GM18870 (cell line): ENCODE measurements around the gene SFTPB.
"Not testable (repeated sequence)": the region's sequence is repeated elsewhere in the genome, so short reads cannot be mapped to it uniquely, and the experiment has no call there.

Experiments used
- ATAC-seq: cut with Tn5 transposase; IDR thresholded peaks from one replicate; pipeline ENCODE4 v1.9.1; 2021; ENCODE audit warnings: moderate library complexity; ENCODE audit not compliant: unreplicated experiment

SFTPB gene

DNA sequence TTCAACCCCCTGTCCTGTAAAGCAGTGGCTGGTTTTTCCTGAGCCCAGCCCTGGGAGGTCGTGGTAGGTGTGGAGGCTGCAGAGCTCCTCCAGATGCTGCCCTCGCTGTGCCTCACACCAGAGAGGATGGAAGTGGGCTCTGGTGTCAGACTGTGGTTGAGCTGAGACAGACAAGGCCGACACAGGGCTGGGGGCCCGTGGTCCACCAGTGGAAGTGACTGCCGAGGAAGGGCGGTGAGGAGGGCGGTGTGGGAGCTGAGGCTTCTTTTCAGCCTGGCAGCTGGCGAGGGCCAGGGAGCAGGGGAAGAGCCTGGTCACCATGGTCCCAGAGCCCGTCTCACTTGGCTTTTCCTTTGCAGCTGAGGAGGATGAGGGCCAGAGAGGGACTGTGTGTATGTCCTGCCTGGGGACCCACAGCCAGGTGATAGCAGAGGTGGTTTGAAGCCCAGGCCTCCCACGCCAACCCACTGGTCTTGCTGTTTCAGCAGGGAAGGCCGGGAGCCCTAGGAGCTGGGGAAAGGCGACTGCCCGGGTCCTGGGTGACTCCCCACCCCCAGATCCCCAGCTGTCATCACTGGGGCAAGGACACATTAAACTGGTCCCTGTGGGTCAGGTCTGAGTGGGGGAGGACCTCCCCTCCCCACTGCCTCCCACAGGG, 8.5 kb downstream of the SFTPB start:
- no peak for ATAC-seq

DNA sequence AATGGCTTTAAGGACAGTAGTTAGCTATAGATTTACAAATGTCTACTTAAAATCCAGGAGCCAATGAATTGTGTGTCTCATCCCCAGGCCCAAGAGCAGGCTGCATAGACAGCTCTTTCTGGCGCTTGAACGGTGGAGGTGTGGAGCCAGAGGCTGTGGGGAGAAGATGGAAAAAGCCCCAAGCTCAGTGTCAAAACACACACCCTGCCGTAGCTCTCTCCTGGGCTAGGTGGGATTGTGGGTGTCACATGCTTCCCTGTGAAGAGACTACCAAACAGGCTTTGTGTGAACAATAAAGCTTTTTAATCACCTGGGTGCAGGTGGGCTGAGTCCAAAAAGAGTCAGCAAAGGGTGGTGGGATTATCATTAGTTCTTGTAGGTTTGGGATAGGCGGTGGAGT, 10.6 kb downstream of the SFTPB start:
- ATAC-seq: not testable (repeated sequence)

DNA sequence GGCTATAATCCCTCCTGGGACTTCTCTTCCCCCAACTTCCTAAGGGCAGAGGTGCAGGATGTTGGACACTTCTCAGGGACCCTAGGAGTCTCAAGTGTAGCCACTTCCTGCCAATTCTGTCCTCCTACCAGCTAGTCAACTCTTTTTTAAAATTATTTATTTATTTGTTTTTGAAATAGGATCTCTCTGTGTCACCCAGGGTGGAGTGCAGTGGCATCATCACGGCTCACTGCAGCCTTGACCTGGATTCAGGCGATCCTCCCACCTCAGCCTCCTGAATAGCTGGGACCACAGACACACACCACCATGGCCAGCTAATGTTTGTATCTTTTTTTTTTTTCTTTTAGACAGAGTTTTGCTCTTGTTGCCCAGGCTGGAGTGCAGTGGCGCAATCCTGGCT, 11.5 kb downstream of the SFTPB start:
- ATAC-seq: no peak

DNA sequence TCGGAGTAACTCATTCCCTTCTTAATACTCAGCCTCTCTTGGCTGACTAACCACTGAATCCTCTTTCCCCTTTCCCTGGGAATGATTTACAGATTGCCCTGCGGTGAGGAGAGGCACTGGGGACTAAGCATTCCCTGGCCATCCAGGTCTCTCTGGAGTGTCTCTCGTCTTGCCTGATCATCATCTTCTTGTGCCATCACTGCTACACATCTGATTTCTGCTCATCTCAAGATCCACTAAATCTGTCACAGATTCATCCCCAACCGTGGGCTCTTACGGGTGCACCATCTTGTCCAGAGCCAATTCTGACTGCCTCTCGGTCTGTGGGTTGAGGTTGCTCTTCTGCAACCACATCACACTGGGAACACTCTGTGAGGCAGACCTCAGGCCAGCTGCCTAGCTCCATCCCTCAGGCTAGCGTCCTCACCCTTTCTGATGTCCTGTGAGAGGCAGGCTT, 12.0 kb downstream of the SFTPB start:
- no peak for ATAC-seq

DNA sequence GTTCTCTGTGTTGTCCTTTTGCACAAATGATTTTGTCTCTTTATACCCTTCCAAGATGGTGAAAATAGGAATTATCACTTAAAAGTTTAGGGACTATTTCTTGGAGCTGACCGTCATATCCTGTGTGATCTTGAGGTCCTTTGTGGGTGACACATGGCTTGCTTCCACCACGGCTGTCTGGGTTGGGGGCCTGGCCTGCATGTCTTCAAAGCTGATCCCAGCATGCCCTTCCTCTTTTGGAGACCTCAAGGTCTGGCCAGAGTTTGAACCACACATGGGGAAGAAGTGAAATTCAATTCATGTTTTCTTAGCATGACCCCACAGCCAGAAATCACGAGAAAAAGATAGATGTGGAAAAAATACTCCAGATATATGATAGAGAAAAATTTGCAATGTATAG, 14.0 kb downstream of the SFTPB start:
- no peak for ATAC-seq

DNA sequence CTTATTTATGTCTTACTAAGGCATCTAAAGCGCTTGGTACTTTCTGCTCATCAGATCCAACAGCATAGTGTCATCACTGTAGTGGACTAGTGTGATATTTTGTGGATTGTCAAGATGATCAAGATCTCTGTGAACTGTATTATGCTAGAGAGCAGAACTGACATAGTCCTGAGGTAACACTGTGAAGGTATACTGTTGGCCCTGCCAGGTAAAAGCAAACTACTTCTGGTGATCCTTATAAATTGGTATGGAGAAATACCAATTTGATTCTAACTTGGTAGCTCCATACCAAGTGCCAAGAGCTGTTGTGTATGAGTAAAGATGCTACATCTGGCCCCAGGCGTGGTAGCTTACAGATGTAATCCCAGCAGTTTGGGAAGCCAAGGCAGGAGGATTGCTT, 15.9 kb downstream of the SFTPB start:
- ATAC-seq: no peak

DNA sequence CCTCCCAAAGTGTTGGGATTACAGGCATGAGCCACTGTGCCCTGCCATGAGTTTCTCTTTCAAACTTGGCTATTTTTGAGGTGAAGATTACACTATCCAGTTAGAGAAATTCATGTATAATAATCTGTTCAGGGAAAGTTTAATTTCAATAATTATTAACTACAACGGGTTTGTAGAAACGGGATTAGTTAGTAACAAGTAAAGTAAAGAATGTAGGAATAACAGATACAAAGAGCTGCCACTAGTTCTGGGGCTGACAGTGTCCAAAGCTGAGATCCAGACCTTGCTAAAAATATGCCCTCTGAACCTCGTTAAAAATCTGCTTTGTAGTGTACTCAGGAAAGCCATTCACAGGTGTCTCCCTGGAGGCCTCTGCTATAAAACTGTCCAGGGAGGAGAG, 16.9 kb downstream of the SFTPB start:
- no peak for ATAC-seq

DNA sequence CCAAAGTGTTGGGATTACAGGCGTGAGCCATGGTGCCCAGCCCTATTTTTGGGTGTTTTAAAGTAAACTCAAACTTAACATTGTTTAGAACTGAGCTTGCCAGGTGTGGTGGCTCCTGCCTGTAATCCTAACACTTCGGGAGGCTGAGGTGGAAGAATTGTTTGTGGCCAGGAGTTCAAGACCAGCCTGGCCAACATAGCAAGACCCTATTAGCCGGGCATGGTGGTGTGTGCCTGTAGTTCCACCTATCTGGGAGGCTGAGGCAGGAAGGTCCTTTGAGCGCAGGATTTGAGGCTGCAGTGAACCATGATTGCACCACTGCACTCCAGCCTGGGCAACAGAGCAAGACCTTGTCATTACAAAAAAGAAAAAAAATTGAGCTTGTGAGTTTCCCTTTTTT, 17.5 kb downstream of the SFTPB start:
- ATAC-seq: no peak

DNA sequence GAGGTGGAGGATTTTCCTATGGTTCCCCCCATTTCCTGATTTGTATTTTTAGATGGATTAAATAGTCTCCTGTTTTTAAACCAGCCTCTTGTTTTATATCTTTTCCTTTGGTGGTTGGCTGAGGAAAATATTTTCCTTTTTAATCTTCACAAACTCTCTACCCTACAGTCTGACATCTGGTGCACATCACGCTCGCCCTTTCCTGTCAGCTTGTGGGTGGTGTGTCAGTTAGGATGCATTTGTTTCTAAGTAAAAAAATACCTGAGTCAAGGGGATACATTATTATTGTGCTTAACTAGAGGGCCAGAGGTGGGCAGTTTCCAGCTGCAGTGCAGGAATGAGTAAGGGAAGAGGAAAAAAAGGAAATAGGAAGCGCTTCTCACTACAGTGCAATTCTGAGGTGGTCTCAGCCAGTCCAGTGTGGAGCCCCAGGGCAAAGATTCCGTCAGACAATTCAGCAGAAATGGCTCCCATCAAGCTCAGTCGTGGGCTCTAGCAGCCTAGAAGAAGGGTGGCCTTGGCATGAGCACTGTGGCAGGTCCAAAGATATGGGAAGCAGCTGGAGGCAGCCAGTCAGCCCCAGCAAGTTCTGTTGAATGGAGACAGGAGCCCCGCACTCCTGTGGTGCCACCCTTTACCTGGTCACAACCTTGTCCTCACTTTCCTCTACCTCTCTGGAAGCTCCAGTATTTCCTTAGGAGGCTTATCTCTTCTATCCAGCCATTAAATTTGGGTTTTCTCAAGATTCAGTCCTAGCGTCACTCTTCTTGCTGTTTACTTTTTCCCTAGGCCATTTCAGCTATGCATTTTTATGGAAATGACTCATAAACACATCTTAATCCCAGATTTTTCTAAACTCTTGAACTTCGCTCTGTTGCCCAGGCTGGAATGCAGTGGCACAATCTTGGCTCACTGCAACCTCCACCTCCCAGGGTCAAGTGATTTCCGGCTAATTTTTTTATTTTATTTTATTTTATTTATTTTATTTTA, 18.5 kb downstream of the SFTPB start:
- ATAC-seq: no peak

DNA sequence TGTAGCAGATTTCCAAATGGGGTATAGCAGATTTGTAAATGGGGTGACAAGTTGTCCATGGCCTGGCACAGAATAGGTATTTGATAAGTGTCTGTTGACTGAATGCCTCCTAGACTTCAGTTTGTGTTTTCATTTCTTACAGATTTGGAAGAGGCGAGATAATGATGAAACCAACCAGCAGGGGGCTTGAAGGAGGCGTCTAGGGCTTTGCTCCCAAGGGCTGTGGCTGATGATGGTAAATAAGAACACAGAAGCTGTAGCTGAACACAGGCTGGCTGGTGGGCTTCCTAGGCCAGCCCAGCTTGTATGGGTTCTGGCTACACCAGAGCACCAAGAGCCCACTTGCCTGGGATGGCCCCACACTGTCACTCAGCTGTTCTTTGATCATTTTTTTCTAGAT, 19.4 kb downstream of the SFTPB start:
- ATAC-seq: no peak

DNA sequence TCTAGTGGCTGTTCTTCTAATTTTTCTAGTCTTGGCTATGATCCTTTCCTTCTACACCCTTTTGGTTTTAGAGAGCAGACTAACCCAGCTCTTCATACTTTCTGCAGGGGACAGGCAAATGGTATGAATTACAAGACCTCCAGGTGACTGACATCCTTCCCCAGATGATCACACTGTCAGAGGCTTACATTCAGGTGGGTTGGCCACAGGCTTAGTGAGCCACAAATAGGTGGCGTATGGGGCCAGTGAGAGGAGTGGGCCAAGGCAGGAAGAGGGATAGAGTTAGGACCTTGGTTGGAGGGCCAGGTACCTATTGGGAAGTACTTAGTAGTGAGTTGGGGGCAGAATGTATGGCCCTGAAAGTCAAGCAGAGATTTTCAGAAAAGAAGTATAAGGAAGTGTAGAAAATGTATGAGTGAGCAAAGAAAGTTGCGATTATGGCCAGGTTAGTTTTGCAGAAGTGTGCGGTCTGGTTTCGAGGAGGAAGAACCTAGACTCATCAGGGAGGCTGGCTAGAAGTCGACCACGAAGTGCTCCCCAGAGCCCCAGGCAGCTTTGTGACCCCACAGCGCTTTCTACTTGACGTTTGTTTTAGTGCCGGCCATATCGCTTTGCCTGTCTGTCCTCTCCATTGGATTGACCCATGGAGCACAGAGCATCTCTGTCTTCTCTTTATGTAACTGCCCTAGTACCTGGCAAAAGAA, 20.0 kb downstream of the SFTPB start:
- ATAC-seq: no peak

DNA sequence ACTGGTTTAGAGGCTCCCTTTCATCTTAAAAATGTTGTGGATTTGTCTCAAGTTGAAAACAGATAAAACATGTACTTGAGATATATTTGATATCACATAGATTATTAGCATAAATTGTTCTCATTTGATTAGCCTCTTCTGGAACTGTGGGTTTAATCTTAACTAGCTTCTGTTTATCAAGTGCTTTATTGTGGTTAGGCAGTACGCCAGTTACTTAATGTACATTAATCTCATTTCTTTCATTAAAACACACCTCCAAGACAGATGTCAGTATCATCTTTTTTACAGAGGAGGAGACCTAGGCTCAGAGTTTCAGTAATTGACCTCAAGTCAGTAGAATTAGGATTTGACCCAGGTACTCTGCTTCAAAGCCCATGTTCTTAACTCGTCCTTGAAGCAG, 21.8 kb downstream of the SFTPB start:
- no peak for ATAC-seq

DNA sequence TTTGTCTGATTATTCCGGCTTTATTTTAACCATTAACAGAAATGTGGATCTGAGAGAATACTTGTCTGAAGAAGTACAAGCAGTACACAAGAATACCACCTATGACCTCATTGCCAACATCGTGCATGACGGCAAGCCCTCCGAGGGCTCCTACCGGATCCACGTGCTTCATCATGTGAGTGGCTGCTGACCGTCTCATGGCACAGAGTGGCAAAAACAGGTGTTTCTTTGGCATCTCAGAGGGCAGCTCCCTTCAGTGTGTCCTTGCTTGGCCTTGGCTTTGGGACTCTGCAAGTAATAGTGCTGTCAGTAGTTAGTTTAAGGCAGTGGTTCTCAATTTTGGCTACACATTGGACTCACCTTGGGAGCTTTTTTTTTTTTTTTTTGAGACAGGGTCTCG, 23.1 kb downstream of the SFTPB start:
- no peak for ATAC-seq

DNA sequence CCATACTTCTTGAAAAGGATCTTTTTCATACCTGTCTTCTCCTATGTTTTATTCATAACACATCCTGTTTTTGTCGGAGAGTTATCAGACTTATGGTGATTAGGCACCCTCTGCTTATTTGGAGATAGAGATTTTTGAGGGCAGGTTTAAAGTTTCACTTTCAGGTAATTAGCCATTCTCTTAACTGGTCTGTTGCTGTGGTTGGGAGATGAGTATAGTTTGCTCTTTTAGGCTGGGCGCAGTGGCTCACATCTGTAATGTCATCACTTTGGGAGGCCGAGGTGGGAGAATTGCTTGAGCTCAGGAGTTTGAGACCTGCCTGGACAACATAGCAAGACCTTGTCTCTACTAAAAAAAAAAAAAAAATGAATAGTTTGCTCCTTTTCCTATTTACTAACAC, 25.3 kb downstream of the SFTPB start:
- ATAC-seq: no peak

DNA sequence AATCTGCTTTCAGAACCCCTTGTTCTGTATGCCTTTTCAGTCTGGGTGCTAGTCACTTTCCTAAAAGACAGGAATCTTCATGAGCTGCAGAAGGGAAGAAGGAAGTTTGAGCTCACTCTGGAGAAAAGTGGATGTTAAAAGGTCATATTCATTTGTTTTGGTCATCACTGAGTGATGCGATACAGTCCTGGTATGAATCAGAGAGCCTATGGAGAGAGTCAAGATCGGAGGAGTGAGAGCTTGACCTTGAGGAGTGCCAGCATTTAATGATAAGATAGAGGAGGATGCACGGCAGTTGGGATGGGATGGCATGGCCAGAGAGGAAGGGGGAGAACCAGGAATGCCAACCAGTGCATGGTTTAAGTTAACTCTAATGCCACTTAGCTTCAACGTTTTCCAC, 32.4 kb downstream of the SFTPB start:
- ATAC-seq: no peak

DNA sequence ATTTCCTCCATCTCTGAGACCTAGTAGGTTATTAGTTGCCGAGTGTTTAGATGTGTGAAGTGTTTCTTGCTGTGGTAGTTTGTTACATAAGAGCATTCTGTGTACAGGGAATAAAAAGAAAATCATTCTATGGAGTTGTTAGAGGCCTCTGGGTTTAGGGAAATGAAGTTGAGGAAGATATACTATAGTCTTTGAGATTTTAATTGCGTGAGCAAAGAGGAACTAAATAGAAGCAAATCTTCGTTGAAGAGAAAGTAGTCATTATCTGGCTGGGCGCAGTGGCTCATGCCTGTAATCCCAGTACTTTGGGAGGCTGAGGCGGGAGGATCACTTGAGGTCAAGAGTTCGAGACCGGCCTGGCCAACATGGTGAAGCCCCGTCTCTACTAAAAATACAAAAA, 33.0 kb downstream of the SFTPB start:
- no peak for ATAC-seq

DNA sequence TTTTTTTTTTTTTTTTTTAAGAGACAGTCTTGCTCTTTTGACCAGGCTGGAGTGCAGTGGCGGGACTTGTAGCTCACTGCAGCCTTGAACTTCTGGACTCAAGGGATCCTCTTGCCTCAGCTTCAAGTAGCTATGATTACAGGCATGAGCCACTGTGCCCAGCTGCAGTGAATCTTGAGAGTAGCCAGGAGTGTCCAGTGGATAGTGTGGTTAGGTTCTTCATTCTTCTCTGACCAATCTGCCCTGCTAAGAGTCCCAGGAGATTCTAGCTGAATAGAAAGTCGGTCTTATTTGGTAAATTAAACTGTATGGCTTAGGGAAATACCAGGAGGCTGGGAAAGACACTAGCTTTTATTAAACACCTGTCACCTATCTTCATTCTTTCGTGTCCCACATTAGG, 36.7 kb downstream of the SFTPB start:
- ATAC-seq: no peak

DNA sequence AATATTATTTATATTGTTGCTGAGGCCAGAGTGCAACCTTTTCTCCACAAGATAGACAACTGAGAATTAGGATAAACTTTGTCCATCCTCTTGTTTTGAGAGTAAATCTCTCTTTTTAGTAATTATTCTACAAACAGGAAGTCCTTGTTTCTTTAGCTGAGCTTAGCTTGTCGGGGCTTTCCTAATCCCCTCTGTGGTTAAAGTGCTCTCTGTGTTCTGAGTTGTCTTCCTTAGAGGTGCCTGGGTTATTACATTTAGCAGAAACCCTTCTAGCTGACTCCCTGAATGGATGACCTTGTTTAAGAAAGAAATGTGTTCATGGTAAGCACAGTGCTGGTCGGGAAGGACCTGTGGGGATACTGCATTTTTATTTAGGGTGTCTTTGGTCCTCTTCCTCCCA, 39.3 kb downstream of the SFTPB start:
- ATAC-seq: no peak

DNA sequence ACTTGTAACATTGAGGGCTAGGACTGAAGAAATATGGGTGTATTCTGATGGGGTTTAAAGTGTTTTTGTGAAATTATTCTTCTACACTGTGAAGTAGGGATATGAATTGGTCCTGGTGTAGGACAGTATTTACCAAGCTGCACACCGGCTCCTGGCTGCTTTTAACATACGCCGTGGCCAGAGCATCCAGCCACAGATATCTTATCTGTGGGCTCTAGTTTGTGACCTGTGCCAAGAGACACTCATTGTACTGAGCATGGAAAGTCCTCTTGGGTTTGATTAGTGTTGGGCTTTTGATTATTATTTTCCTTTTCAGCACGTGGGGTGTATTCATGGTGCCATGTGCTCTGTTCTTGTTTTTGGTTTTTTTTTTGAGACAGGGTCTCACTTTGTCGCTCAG, 44.0 kb downstream of the SFTPB start:
- no peak for ATAC-seq

DNA sequence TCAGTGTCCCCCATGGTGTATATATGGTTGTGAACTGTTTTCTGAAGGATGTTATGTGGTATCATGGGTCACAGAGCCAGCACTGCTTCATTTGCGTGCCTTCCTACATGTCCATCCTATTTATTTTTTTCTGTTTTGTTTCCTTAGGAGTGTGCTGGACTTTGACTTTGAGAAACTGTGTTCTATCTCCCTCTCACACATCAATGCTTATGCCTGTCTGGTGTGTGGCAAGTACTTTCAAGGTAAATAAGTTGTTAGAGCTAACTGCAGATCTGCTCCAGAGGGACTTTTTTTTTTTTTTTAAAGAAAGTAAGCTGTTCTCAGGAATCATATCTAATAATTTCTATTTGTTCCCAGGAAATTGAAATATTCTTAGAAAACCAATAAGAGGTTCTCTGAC, 46.7 kb downstream of the SFTPB start:
- no peak for ATAC-seq

DNA sequence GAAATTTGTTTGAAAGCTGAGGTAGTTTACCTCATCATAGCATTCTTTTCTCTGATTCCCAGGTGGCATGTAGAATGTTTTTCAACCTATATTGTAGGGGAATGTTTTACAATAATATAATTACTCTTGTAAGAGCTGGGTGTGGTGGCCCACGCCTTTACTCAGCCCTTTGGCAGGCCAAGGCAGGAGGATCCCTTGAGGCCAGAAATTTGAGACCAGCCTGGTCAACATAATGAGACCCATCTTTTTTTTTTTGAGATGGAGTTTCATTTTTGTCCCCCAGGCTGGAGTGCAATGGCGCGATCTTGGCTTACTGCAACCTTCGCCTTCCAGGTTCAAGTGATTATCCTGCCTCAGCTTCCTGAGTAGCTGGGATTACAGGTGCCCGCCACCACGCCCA, 48.4 kb downstream of the SFTPB start:
- no peak for ATAC-seq

DNA sequence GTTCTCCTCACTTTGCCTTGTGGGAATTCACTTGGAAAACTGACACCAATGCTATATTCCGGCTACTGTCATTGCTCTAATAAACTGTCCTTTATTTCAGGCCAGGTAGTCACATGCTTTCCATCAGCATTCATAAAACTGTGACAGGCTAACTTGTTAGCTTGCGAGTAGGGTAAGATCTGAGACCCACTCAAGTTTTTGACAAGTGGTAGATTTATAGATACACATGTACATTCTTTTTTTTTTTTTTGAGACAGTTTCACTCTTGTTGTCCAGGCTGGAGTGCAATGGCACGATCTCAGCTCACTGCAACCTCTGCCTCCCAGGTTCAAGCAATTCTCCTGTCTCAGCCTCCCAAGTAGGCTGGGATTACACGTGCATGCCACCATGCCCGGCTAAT, 50.3 kb downstream of the SFTPB start:
- ATAC-seq: not testable (repeated sequence)
